ENCODE results near the gene MPO. TPM values are rescaled to one million over a fixed set of nuclear protein-coding genes. Genes with fewer than 3 reads are reported as not detected.

Gene MPO
- total and polyA plus RNA-seq, 2 of the 4 experiments (the other 2 are of a cell fraction), result not detected

DNA sequence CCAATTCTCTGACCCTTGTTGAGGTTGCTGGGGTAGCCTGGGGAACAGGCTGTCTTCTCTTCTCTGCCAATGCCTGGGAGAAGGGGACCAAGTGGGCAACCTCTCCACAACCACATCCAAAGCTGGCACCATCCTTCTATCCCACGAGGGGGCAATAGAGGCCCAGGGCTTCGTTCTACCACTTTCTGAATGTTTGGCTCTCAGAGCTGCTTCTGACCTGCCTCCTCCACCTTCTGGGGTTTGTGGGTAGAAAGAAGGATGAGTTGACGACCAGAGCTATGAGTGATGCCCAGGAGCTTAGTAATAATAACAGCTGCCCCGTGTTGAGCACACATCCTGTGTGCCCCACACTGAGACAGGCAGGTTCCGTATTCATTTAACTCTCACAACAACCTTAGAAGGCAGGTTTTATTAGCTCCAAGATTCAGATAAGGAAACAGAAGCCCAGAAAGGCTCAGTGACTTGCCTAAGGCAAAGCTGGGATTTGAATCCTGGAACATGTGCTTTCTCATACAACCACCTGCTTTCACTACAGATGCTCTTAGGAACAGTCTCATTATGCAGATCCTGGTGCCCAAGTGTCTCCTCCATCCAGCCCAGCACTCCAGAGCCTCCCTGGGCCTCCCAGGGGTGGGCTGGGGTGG is 36.8 kb upstream of the MPO start:
- Histone ChIP-seq H2BK120ac (ENCODE audit: low read depth, low read length) (no peak overlapping the region), H3K27me3 (ENCODE audit: control insufficient read depth, insufficient read depth, low read length) (no peaks in the 10 kb centered on the region), H3K27ac (ENCODE audit: insufficient read depth, low read length) (no peak overlapping the region), H3K79me1 (ENCODE audit: low read depth in 1 of 2, low read length in 2 of 2) (no peaks in the 10 kb centered on the region), H4K8ac (ENCODE audit: low read depth in 2 of 2, low read length in 2 of 2) (no peak overlapping the region), H3K18ac (ENCODE audit: low read depth, low read length) (no peak overlapping the region), H4K91ac (ENCODE audit: insufficient read depth, low read depth, low read length) (no peak overlapping the region), H3K9ac (ENCODE audit: low read depth, low read length) (no peak overlapping the region), H4K20me1 (ENCODE audit: insufficient read depth, low read length) (no peaks in the 10 kb centered on the region), H2BK5ac (ENCODE audit: low read depth, low read length, poor library complexity, severe bottlenecking) (no peak overlapping the region), H2AK9ac (replicated peaks; ENCODE audit: low read depth, low read length, poor library complexity) (peak overlapping the region; percentile 89), H3K9me3 (ENCODE audit: control insufficient read depth, insufficient read depth, low read length) (no peaks in the 10 kb centered on the region), H2AK5ac (ENCODE audit: low read depth, low read length) (no peak overlapping the region), H3K4me2 (ENCODE audit: low read depth, low read length) (no peak overlapping the region), H3K23ac (ENCODE audit: low read depth, low read length) (no peak overlapping the region), H3K14ac (replicated peaks; ENCODE audit: low read depth, low read length) (no peak overlapping the region), H2BK20ac (ENCODE audit: low read depth, low read length) (no peak overlapping the region), H4K5ac (ENCODE audit: low read depth, low read length) (no peak overlapping the region), H3K9me1 (ENCODE audit: insufficient read depth, low read length) (no peaks in the 10 kb centered on the region), H3K56ac (ENCODE audit: extremely low read depth, insufficient read depth, low read length) (no peak overlapping the region), H3K4me1 (ENCODE audit: control insufficient read depth, insufficient read depth, low read length) (no peaks in the 10 kb centered on the region), H3K36me3 (ENCODE audit: control insufficient read depth, insufficient read depth, low read length) (peaks cover 3% of the 10 kb centered on the region; the same call in 1 of the 2 replicates), H2AFZ (replicated peaks; ENCODE audit: low read length, poor library complexity) (peak overlapping the region; percentile 86), H3K4me3 (ENCODE audit: insufficient read depth, low read depth, low read length) (no peak overlapping the region), H3K4ac (ENCODE audit: low read depth, low read length) (no peak overlapping the region), H2BK15ac (ENCODE audit: low read depth, low read length) (no peak overlapping the region)
- ChIA-PET POLR2A (ENCODE audit: unreplicated experiment) (interaction anchor here (0.9 kb wide), 1 partner anchor 35 kb away, joined by 3 read pairs; the partner anchor contains the start of gene SUPT4H1), CTCF (interaction anchor here (0.6 to 1.7 kb wide), 14 partner anchors 19 to 130 kb away, joined by 3 to 21 read pairs (median 4); partner anchors contain the start of genes RNF43 and SUPT4H1)
- no peak for TF ChIP-seq CEBPB (IDR thresholded peaks at IDR 0.05; ENCODE audit: low read depth, low read length)
- TF ChIP-seq RAD21 (IDR thresholded peaks at IDR 0.05; ENCODE audit: low read length), result peak; percentile 96
- TF ChIP-seq MXI1 (IDR thresholded peaks at IDR 0.05; ENCODE audit: borderline replicate concordance, low read depth, low read length), result no peak
- no peak for TF ChIP-seq NFE2L2 (IDR thresholded peaks at IDR 0.05; ENCODE audit: low read depth, low read length)
- no peak for TF ChIP-seq RCOR1 (IDR thresholded peaks at IDR 0.05; ENCODE audit: insufficient replicate concordance, low read length)
- TF ChIP-seq POLR2A (IDR thresholded peaks at IDR 0.05; ENCODE audit: low read depth, low read length), result peak; percentile 42; the same call in 1 of the 2 replicates
- TF ChIP-seq, protein P1, sequence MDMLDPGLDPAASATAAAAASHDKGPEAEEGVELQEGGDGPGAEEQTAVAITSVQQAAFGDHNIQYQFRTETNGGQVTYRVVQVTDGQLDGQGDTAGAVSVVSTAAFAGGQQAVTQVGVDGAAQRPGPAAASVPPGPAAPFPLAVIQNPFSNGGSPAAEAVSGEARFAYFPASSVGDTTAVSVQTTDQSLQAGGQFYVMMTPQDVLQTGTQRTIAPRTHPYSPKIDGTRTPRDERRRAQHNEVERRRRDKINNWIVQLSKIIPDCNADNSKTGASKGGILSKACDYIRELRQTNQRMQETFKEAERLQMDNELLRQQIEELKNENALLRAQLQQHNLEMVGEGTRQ (IDR thresholded peaks at IDR 0.05; ENCODE audit: low read depth, low read length), result no peak
- TF ChIP-seq SMC3 (IDR thresholded peaks at IDR 0.05; ENCODE audit: low read depth, low read length), result peak; percentile 97
- TF ChIP-seq, protein P2, sequence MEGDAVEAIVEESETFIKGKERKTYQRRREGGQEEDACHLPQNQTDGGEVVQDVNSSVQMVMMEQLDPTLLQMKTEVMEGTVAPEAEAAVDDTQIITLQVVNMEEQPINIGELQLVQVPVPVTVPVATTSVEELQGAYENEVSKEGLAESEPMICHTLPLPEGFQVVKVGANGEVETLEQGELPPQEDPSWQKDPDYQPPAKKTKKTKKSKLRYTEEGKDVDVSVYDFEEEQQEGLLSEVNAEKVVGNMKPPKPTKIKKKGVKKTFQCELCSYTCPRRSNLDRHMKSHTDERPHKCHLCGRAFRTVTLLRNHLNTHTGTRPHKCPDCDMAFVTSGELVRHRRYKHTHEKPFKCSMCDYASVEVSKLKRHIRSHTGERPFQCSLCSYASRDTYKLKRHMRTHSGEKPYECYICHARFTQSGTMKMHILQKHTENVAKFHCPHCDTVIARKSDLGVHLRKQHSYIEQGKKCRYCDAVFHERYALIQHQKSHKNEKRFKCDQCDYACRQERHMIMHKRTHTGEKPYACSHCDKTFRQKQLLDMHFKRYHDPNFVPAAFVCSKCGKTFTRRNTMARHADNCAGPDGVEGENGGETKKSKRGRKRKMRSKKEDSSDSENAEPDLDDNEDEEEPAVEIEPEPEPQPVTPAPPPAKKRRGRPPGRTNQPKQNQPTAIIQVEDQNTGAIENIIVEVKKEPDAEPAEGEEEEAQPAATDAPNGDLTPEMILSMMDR (conservative IDR thresholded peaks at IDR 0.05; ENCODE audit: low read depth, low read length), result peak; percentile 88
- ATAC-seq (ENCODE audit: low read depth), result peak; percentile 90
- intact Hi-C loops (cut with micrococcal nuclease), result loop anchor here (1.0 to 2.0 kb wide), 3 partner anchors 35 to 130 kb away; partner anchors contain the start of genes RNF43 and SUPT4H1
- 83% methylated on average over 1 of the region's 5 CpGs; no CpG with 5 or more reads in 1 of the 2 experiments for WGBS, 2 experiments (ENCODE audit: extremely low coverage in 2 of 2, insufficient read length in 1 of 2)
- no TSS peak for BruUV-seq (replicated peaks)
- dilution Hi-C loops (cut with HindIII; ENCODE audit: low sequenced_read_pairs, unreplicated experiment), result no loop called here
- DNase-seq, result peak; percentile 75
- in situ Hi-C loops (cut with MboI; ENCODE audit: low sequenced_read_pairs), result loop anchor here (5.0 kb wide), 2 partner anchors 100 to 130 kb away; partner anchors contain the start of gene RNF43
